Fibroblast of the conjunctiva (primary cell): Measurements from ENCODE around the gene CEP128.

Experiments used
- DNase-seq: peaks from one replicate; pipeline ENCODE4 v3.0.0-alpha.2; 2010; ENCODE audit warnings: low read depth

CEP128 gene

DNA sequence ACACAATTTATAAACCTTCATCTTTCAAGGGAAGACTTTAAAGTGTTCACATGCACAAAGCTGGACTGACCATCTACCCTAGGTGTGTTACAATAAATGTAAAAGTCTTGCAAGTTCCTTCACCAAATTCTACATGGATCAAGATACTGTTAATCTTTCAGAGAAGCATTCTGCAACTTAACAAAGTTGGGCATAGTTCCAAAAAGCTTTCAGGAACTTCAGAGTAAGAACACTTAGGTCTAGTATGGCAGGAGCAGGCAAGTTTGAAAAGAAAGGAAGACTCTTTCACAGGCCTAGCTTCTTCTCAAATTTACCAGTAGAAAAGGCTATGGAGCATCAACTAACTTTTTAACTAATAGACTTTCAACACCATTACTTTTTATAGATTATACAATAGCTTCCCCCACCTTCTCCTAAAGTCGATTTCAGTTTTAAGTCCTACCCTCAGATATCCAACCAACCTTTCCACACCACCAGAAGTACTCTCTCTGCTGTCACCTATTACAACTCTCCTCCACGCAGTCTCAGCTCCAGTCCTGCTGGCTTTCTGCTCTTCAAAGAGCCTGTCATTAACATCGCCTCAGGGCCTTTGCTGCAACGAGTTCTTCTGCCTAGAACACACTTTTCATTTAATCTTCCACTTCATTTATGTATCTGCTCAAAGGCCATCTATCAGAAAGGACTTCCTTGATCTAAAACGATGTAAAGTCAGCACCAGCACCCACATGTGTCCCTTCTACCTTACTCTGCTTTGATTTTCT is 333.9 kb downstream of the CEP128 start:
- DNase-seq, result no peak

DNA sequence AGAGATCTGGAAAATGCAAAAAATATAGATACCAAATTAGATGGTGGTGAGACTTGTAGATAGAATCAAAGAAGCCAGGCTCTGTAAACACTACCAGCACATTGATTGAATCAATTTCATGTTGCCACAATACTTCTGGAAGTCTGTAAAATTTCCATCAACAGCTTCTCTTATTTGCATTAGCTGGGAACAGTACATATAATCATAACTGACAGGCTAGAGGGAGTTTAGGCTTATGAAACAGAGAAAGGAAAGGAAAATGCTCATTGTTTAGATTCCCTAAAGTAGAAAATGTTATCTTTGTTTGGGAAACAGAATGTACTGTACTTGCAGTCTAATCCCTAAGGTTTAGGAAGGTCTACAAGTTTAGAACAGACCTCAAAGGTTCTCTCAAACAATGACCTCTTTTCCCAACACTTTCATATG is 335.2 kb downstream of the CEP128 start:
- peak; percentile 46 for DNase-seq

DNA sequence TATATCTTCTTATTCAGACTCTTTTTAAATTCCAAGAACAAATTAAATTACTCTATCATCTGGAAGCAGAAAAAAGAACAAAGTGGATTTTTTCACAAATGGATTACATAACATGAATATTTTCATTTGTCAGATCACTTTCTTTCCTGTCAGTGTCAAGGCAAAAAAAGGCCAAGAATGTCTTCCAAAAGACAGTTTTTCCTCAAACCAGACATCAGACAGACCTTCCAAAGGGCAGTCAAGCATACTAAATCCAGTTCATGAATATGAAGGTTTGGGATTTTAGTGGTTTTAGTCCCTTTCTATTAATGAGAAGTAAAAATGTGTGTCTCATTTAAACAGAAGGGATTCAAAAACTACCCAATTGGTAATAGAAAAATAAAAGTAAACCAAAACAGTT is 336.0 kb downstream of the CEP128 start:
- no peak for DNase-seq

DNA sequence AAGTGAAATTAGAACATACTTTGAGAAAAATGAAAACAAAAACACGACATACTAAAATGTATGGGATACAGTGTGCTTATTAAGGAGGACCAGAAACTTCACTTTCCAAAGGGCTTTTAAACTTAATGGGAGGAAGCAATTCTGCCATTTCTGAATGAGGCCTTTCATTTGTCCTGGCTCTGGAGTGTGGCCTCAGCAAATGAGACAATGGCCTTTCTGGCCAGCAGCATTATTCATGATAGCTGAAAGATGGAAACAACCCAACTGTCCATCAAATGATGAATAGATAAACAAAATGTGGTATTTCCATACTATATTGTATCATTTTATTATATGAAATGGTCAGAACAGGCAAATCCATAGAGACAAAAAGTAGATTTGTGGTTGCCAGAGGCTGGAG is 338.6 kb downstream of the CEP128 start:
- no peak for DNase-seq

DNA sequence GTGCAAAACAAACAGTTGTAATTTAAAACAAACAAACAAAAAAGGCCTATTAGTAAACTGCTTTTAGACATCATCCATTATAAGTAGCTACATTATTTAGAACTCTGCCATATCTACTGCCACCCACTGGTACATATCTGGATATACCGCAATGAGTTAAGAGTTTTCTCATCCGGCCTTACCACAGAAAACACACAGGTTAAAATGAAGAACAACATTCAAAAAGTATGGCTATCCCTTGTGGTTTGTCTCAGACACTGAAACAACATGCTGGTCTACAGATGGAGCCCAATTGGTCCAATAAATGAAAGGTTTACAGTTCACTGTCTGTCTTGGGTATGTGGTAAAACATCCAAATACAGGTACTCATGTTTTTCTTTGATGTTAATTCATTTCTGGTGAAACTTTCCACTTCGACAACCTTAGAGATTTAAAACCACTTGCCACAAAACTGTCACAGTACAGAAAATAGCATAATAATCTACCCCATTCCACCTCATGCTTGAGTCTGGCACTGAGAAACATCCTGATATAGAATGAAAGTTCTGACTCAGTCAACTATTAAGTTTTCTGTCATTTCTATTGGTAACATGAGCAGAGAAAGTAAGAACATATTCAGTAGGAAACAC is 354.3 kb downstream of the CEP128 start:
- DNase-seq, result peak; percentile 34

DNA sequence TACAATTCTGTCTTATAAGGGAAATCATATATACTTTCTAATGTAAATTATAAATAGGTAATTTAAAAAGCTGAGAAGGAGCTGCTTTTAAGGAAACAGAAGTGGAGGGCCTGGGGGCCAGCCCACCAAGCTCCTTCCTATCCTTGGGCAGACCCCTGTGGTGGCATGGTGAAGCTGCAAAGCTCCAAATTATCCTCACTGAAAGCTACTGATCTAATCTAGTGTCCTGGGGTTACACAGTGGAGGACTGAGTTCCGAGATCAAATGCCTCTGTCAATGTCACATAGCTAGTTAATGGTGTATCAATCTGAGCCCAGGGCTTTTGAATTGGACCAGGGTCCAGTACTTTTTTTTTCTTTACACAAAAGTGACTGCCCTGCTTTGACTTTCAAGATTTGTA is 355.4 kb downstream of the CEP128 start:
- DNase-seq, result no peak

DNA sequence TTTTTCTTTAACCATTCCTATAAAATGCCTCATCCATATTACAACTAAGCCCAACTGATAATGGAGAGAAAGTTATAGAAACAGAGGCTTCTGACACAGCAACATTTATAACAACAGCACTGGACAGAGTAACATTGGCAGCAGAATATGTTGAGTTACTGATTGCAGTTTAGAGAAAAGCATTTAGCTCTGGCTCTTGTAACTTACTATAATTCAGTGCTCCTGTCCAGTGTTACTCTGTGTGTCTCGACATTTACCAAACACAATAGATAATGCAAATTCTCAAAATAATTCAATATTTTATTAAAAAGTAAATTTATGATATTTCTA is 356.1 kb downstream of the CEP128 start:
- no peak for DNase-seq

DNA sequence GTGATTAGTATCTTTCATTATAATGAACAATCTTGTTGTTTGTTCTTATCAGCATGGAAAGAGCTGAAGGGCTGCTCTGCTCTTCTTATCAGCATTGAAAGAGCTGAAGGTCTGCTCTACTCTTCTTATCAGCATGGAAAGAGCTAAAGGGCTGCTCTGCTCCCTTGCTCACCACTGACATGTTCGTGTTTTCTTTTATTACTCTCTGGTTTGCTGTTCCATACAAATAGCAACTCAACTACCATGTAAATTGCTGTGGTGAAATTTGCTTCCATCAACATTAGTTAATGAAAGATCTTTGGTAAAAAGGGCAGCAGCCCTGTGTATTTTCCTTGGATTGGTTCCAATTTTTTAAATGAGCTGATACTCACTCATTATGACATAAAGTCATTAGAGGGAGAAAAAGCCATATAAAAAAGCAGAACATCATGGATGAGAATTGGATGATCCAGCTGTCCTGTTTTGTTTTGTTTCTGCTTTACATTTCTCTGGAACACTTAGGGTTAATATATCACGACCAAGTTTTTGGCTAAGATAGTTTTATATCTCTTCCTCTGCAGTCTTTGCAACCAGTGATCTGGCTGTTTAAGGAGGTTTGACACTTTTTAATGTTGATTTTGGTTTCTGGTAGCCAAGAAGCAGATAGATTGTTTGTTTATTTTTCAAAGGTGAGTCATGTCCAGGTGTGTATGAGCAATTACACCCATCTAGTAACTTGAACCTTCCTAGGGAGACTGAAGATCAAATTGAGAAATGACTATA is 356.6 kb downstream of the CEP128 start:
- no peak for DNase-seq

DNA sequence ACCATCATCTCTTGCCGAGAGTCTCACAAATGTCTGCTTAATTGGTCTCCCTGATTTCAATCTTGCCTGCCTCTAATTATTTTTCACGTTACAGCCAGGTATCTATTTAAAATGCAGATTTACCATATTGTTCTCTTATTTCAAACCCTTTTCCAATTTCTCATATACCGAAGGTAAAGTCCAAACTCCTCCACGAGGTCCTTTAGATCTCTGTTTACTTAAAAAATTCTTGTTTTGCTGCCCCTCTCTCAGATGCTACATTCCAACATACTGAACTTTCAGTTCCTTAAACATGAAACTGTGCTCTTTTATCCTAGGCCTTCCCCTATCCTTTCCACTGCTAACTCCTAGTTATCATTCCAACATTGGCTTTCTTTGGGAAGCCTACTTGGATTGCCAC is 363.9 kb downstream of the CEP128 start:
- DNase-seq, result no peak

DNA sequence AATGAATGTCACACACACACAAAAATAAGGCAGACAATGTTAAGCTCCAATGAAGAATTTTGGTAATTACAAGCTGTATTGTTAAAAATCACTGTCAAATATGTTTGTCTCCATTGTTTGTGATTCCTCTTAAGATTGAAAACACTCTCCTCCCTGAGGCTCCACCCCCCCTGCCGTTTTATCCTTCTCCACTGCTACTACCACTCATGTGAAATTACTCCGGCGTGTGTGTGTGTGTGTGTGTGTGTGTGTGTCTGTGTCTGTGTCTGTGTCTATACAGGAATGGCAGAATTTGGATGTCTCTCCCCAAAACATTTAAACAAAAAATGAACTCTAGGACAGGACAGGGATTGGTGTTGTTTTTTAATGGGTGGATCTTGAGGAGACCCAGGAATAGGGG is 365.1 kb downstream of the CEP128 start:
- no peak for DNase-seq

DNA sequence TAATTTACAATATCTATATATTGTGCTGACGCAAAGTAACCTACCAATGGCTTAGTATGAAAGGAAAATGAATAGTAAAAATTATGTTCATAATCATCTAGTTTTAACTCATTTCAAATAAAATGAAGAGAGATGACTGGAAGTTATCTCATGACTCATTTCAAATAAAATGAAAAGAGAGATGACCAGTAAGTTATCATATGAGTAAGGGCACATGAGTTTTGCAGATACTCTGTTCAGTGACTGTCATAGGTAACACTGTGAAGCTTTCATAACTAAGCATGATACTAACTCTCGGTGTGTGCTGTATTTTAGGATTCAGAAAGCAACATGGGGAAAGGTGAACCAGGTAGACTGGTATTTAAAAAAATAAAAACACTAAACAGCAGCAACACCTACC is 365.8 kb downstream of the CEP128 start:
- DNase-seq, result no peak

DNA sequence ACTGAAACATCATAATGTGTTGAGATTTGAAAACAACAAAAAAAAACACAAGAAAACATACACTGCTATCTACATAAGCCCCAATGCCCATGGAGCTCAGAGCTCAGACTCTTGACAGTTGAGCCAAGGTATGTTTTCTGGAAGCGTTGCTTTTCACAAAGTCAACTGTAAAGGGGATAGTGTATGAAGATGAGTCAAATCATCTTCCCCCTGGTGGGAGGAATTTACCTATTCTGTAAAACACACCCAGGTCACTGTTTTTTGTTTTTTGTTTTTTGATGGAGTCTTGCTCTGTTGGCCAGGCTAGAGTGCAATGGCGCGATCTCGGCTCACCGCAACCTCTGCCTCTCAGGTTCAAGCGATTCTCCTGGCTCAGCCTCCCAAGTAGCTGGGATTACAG is 368.9 kb downstream of the CEP128 start:
- DNase-seq, result no peak

DNA sequence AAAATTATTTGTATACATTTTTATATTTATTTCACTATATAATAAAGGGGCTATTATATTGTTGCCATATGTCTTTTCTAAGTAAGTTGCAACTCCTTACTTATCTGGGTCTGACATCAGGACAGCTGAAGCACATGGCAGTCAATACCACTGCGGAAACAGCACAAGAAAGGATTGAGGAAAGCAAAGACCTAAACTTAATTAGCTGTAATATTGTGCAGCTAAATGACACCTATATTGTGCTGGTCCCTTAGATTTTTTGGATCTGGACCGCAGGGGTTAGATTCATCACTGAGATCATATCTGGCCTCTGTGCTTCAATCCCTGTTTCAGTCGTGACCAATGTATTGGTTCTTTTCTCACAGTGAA is 370.6 kb downstream of the CEP128 start:
- no peak for DNase-seq

DNA sequence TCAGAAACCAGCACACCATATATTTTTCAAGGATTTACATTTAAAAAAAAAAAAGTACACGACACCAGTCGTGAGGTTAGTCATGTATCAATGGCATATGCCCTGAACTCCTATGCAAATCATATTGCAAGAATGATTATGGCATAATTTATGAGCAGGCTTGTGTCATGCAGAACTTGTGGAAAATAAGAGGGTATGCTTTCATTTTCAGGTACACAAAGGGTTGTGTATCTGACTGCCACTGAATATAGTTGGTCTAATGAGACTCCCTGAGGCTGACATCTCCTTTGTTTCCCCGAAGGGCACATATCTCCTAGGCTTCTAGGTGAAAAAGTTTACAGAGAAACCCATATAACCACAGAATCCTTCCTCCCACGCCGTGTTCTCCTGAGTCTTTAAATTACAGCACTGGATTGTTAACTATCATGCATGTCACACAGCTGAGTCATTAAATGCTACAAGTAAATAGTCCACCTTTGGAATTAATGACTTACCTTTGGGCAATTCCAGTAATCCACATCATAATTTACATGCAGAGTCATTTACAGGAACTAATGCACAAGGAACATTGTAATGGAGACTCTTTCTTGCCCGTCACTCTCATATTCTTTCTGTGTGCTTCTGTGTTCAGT is 373.5 kb downstream of the CEP128 start:
- DNase-seq, result no peak

DNA sequence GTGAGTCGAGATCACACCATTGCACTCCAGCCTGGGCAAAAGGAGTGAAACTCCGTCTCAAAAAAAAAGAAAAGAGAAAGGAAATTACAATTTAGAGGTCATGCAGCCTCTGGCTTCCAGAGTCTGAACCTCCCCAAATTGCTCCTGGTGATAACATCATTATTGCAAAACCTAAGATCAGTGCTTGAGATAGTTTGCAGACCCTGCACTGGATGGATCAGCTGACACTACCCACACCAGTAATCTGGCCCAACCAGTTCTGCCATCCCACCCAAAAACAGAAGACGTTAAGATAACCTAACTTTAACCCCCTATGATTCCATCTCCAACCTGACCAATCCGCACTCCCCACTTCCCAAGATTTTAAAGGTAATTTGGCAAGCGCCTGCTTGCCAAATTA is 376.5 kb downstream of the CEP128 start:
- DNase-seq, result no peak

DNA sequence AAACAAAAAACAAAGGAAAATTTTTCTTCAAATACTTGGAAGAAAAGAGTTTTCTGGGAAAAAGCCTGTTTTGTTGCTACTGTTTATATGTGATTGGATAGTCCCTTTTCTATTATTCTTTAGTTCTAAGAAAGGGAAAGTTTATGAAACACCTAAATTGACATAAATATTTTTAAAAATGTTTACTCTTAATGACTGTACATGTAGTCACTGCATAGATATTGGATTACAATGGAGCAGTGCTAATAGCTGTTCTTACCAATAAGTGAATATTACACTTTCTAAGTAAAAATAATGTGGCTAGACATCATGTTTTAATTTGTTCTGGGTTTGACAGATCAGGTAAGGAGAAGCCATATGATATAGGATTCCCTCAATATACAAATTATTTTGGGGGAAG is 377.5 kb downstream of the CEP128 start:
- DNase-seq, result no peak

DNA sequence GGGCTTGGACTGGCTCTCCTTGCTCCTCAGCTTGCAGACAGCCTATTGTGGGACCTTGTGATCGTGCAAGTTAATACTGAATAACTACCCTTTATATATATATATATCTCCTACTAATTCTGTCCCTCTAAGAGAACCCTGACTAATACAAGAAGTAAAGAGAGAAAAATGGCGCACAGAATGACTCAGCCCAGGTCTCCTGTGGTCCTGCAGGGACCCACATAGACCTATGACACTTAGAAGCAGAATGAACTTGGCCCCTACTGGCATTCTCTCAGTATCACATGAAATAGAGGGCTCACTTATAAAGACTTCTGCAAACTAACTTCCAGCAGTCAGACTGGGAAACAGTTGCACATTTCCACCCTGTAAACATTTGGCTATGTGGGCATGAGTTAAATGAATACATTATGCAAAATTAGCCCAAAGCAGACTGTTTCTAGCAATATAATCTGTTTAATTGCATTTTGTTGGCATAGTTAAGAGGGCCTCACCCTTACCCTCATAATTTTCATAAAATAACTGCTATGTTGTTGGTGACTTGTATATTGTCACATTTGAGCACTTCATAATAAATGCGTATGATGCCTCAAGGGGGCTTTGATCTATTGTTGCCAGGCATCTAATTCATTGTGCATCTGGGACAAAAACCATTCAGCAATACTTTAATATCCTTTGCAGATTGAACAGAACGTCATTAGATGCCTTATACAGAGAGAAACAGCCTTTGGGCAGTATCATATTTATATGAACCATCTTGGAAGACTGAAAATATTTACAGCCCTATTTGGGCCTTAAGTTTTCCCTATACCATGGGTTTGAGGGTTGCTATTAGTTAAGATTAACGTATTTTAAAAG is 380.5 kb downstream of the CEP128 start:
- DNase-seq, result no peak

DNA sequence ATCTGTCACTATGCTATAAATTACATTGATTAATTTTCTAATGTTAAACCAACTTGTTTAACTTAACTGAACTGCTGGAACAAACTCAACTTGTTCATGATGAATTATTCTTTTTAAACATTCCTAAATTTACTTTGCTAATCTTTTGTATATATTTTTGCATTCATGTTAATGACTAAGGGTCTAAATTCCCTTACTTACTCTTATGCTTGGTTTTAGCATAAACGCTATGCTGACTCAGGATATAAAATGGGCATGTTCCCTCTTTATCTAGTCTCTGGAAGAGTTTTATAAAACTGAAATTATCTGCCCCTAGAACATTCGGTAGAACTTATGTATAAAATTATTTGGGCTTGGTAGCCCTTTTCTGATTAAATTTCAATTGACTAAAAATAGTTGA is 387.4 kb downstream of the CEP128 start:
- no peak for DNase-seq

DNA sequence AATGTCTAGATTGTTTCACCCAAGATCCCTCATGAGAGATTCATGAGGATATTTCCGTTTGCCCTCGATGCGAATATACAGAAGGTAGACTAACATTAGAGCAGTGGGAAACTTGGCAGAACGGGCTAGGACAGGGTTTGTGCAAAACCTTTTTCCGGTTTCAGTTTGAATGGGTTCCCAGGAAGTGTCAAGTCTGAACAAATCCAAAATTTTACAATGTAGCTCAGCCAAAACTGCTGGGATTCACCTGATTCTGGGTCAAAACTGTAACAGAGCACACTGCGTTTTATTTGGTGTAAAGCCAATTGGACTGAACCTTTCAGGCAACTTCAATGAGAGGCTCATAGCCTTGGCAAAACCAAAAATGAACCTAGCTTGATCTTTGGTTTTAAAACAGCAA is 392.4 kb downstream of the CEP128 start:
- no peak for DNase-seq

DNA sequence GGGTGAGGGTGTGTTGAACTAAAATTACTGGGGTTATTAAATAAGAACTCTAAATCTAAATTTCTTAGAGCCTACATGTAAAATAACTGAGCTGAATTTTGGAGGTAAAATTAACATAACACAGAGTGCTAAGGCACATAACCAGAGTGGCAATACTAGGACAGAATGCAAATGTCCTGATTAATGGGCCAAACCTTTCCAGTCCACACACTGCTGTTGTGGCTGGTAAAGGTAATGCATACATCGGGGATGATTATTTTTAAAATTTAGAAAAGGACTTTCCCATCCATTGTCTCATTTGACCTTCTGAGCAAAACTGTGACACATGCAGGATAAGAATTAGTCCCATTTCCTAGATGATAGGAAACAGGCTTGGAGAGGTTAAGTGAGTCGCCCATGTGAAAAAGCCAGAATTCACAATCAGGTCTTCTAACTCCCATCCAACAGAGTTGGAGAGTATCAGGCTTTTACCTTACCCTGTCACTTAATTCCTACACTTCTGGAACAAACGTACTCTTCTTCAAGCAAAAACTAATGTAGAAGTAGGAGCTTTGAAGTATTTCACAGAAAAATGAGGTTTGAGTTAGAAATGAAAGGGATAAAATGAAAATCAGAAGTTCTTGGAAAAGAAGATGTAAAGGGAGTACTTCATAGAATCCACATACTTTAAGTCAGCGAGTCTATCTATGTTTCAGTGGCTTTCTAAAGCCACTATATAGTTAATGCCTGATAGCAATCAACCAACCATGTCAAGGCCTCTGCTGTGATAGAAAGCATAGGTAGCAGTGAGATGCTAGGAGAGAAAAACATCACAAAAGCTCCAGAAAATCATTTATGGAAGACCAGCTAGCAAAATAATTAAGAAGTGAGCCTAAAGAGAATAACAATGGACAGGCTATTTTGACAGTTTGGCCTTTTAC is 395.3 kb downstream of the CEP128 start:
- no peak for DNase-seq

DNA sequence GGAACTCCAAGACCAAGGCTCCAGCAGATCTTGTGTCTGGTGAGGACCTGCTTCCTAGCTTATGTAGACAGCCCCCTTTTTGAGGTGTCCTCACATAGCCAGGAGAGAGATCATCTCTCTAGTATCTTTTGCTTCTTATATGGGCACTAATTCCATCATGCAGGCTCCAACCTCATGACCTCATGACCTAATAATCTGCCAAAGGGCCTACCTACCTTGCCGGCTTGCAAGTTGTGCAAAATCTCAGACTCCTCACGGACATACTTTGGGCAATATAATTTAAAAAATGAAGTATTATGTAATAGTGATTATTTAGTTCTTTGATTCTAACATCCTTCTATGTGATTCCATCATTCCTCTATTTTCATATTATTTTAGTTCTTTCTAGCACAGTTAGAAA is 397.2 kb downstream of the CEP128 start:
- DNase-seq, result no peak
